GM23338 (cell line): ENCODE results near the gene ANKIB1. TPM values are rescaled to one million over a fixed set of nuclear protein-coding genes. Genes with fewer than 3 reads are reported as not detected.

Source experiments
- ATAC-seq: fragments of 200-7000 bp; cut with Tn5 transposase; 3 replicates; pipeline ENCODE4 v1.9.1; 2020
- DNase-seq: peaks from one replicate; pipeline ENCODE4 v3.0.0-alpha.2; 2015; ENCODE audit warnings: low spot score
- H2AFZ ChIP-seq: fragments of 200-600 bp; sonication (generic); 2 replicates; pipeline ENCODE4 v1.8.0; 2016; ENCODE audit warnings: antibody characterized with exemption, mild to moderate bottlenecking, moderate library complexity
- H3F3A ChIP-seq: fragments of 200-600 bp; sonication (generic); replicated peaks from 2 replicates; pipeline ENCODE4 v1.8.0; 2017; ENCODE audit warnings: antibody characterized with exemption, mixed run types, low read depth
- H3K27ac ChIP-seq: fragments of 200-600 bp; sonication (generic); 2 replicates; pipeline ENCODE4 v1.6.1; 2016; ENCODE audit warnings: low read depth
- H3K27me3 ChIP-seq: fragments of 200-600 bp; sonication (generic); 2 replicates; pipeline ENCODE4 v1.8.0; 2016; ENCODE audit warnings: mild to moderate bottlenecking, mixed run types, moderate library complexity; ENCODE audit not compliant: insufficient read depth
- H3K36me3 ChIP-seq: fragments of 200-600 bp; sonication (generic); 2 replicates; pipeline ENCODE4 v1.8.0; 2016; ENCODE audit warnings: mild to moderate bottlenecking; ENCODE audit not compliant: insufficient read depth
- H3K4me1 ChIP-seq: fragments of 200-600 bp; sonication (generic); 2 replicates; pipeline ENCODE4 v1.8.0; 2016; ENCODE audit warnings: mild to moderate bottlenecking, moderate library complexity; ENCODE audit not compliant: insufficient read depth
- H3K4me2 ChIP-seq: fragments of 200-600 bp; sonication (generic); 2 replicates; pipeline ENCODE4 v1.7.1; 2017; ENCODE audit warnings: mixed run types
- H3K4me3 ChIP-seq: fragments of 200-600 bp; sonication (generic); 2 replicates; pipeline ENCODE4 v1.6.1; 2016; ENCODE audit warnings: mixed run types
- H3K79me2 ChIP-seq: fragments of 200-600 bp; sonication (generic); replicated peaks from 2 replicates; pipeline ENCODE4 v1.8.0; 2017; ENCODE audit warnings: mild to moderate bottlenecking; ENCODE audit not compliant: insufficient read depth
- H3K9me2 ChIP-seq: fragments of 200-600 bp; sonication (generic); 2 replicates; pipeline ENCODE4 v1.8.0; 2017; ENCODE audit not compliant: insufficient read depth
- H4K20me1 ChIP-seq: fragments of 200-600 bp; sonication (generic); replicated peaks from 2 replicates; pipeline ENCODE4 v1.8.0; 2017; ENCODE audit warnings: mild to moderate bottlenecking; ENCODE audit not compliant: insufficient read depth
- H3K27ac Mint-ChIP-seq: 2 replicates; pipeline ENCODE4 v1.8.0; 2020; ENCODE audit warnings: inconsistent platforms, mild to moderate bottlenecking, moderate library complexity, mixed read lengths
- H3K27me3 Mint-ChIP-seq: 3 replicates; pipeline ENCODE4 v1.8.0; 2022; ENCODE audit warnings: low read depth, mild to moderate bottlenecking, moderate library complexity, mixed read lengths, inconsistent platforms; ENCODE audit not compliant: insufficient read depth, poor library complexity
- H3K36me3 Mint-ChIP-seq: 3 replicates; pipeline ENCODE4 v1.8.0; 2021; ENCODE audit warnings: low read depth, mild to moderate bottlenecking, inconsistent platforms, moderate library complexity, mixed read lengths
- H3K4me1 Mint-ChIP-seq: 3 replicates; pipeline ENCODE4 v1.8.0; 2020; ENCODE audit warnings: mild to moderate bottlenecking, inconsistent platforms, mixed read lengths
- H3K4me3 Mint-ChIP-seq: 3 replicates; pipeline ENCODE4 v1.8.0; 2021; ENCODE audit warnings: moderate library complexity, mild to moderate bottlenecking, inconsistent platforms, mixed read lengths
- H3K9me3 Mint-ChIP-seq: 3 replicates; pipeline ENCODE4 v1.8.0; 2020; ENCODE audit warnings: moderate library complexity, mild to moderate bottlenecking, inconsistent platforms, mixed read lengths
- CTCF ChIP-seq, 2 experiments: fragments of 200-600 bp in 1 of 2; sonication (generic) in 1 of 2; conservative IDR thresholded peaks; 2 replicates each; pipeline versions ENCODE4 v1.5.1 to v1.6.1; 2016 to 2017; ENCODE audit warnings: antibody characterized with exemption in 2 of 2, low read depth in 2 of 2, mild to moderate bottlenecking in 2 of 2, moderate library complexity in 1 of 2
- ETS1 ChIP-seq: IDR thresholded peaks from 2 replicates; pipeline ENCODE4 v1.6.1; 2016; ENCODE audit warnings: antibody characterized with exemption
- EZH2 ChIP-seq: fragments of 200-600 bp; sonication (generic); IDR thresholded peaks from one replicate; pipeline ENCODE4 v1.8.0; 2017; ENCODE audit warnings: antibody characterized with exemption, mild to moderate bottlenecking, low read depth; ENCODE audit not compliant: unreplicated experiment
- NANOG ChIP-seq: IDR thresholded peaks from 2 replicates; pipeline ENCODE4 v1.6.1; 2016; ENCODE audit warnings: antibody characterized with exemption, borderline replicate concordance
- POLR2AphosphoS5 ChIP-seq: IDR thresholded peaks from 2 replicates; pipeline ENCODE4 v1.6.1; 2016; ENCODE audit warnings: antibody characterized with exemption, low read depth
- ZNF462 ChIP-seq: fragments of 250-450 bp; sonication (Bioruptor Pico); IDR thresholded peaks from 2 replicates; pipeline ENCODE4 v1.5.0; 2020; ENCODE audit warnings: mild to moderate bottlenecking, moderate library complexity
- polyA plus RNA-seq: library from polyadenylated mRNA; unstranded; fragments of >200 nt; fragmentation: Nextera tagmentation; extraction: Ambion mirVana; gene quantifications from 2 replicates; pipeline ENCODE4 v1.2.1, GENCODE V29; 2016
- total RNA-seq: library from RNA; depleted of rRNA; stranded (reverse); fragments of >200 nt; shearing (Covaris generic); gene quantifications from 2 replicates; pipeline ENCODE4 v1.2.3, GENCODE V29; 2014

The ANKIB1 gene
- total and polyA plus RNA-seq, 2 experiments from 2014 or later = 19.1 to 40.3 TPM

- no peak overlapping the region for H3K27ac Mint-ChIP-seq
Observed at GRCh38 chr7:92403760-92404074, 157.9 kb downstream of the ANKIB1 start.

GRCh38 chr7:92404170-92404614 lies 158.4 kb downstream of the ANKIB1 start:
- Mint-ChIP-seq H3K4me3 (no peak overlapping the region), H3K27me3 (no peaks in the 10 kb centered on the region), H3K4me1 (peaks cover 10% of the 10 kb centered on the region), H3K9me3 (no peaks in the 10 kb centered on the region), H3K36me3 (peaks cover 2% of the 10 kb centered on the region; the same call in 1 of the 3 replicates), H3K27ac (no peak overlapping the region)
- no peaks in the 10 kb centered on the region; the same call in 1 of the 2 replicates for H3K36me3 ChIP-seq
- H3K4me2 ChIP-seq = no peak overlapping the region
- H2AFZ ChIP-seq = no peak overlapping the region
- no peaks in the 10 kb centered on the region for H3K4me1 ChIP-seq
- H3K27me3 ChIP-seq = no peaks in the 10 kb centered on the region
- no peaks in the 10 kb centered on the region for H3K79me2 ChIP-seq
- H3F3A ChIP-seq = no peaks in the 10 kb centered on the region; the same call in 1 of the 2 replicates
- DNase-seq (peak; percentile 59), ATAC-seq (peak; percentile 64)
- H3K9me2 ChIP-seq = no peaks in the 10 kb centered on the region
- no peak overlapping the region for H3K4me3 ChIP-seq
- no peaks in the 10 kb centered on the region for H4K20me1 ChIP-seq
- H3K27ac ChIP-seq = no peak overlapping the region
- TF ChIP-seq NANOG (no peak), CTCF (conservative IDR thresholded peaks at IDR 0.05; ENCODE audit: low read depth in 2 of 2) (peak; percentile 49 to 65), EZH2 (no peak)

More at GRCh38 chr7:92403760-92404074, 157.9 kb downstream of the ANKIB1 start:
- ATAC-seq (peak; percentile 47), DNase-seq (no peak)
- peak overlapping the region; percentile 73; the same call in 1 of the 2 replicates for H3K27ac ChIP-seq
- no peak overlapping the region for H3K4me3 Mint-ChIP-seq
- H3K4me1 ChIP-seq = no peaks in the 10 kb centered on the region
- no peaks in the 10 kb centered on the region for H3K9me2 ChIP-seq
- H3K4me3 ChIP-seq = no peak overlapping the region
- TF ChIP-seq NANOG = no peak
- no peaks in the 10 kb centered on the region for H4K20me1 ChIP-seq
- H3K4me2 ChIP-seq = no peak overlapping the region
- no peak overlapping the region for H2AFZ ChIP-seq
- no peaks in the 10 kb centered on the region for H3K9me3 Mint-ChIP-seq
- no peaks in the 10 kb centered on the region for H3K27me3 ChIP-seq
- H3K36me3 ChIP-seq = no peaks in the 10 kb centered on the region; the same call in 1 of the 2 replicates
- peaks cover 10% of the 10 kb centered on the region for H3K4me1 Mint-ChIP-seq
- H3K27me3 Mint-ChIP-seq = no peaks in the 10 kb centered on the region
- no peaks in the 10 kb centered on the region for H3K79me2 ChIP-seq
- no peaks in the 10 kb centered on the region; the same call in 1 of the 2 replicates for H3F3A ChIP-seq
- H3K36me3 Mint-ChIP-seq = peaks cover 4% of the 10 kb centered on the region

GRCh38 chr7:92409357-92409756 lies 163.6 kb downstream of the ANKIB1 start:
- DNase-seq (no peak), ATAC-seq (no peak)
- Mint-ChIP-seq H3K27me3 (no peaks in the 10 kb centered on the region), H3K27ac (no peak overlapping the region), H3K9me3 (no peaks in the 10 kb centered on the region), H3K36me3 (no peaks in the 10 kb centered on the region), H3K4me1 (peaks cover 4% of the 10 kb centered on the region), H3K4me3 (no peak overlapping the region)
- no peaks in the 10 kb centered on the region for H3K79me2 ChIP-seq
- H3K9me2 ChIP-seq = 0 out of 2 replicates have a peak, but pooled peaks cover 4% of the 10 kb centered on the region
- H4K20me1 ChIP-seq = no peaks in the 10 kb centered on the region
- H3K27ac ChIP-seq = no peak overlapping the region
- no peak overlapping the region for H3K4me3 ChIP-seq
- H3K27me3 ChIP-seq = no peaks in the 10 kb centered on the region
- no peak overlapping the region for H2AFZ ChIP-seq
- H3K4me2 ChIP-seq = no peak overlapping the region
- H3F3A ChIP-seq = no peaks in the 10 kb centered on the region
- H3K36me3 ChIP-seq = no peaks in the 10 kb centered on the region
- 0 out of 2 replicates have a peak, but pooled peaks cover 6% of the 10 kb centered on the region for H3K4me1 ChIP-seq
- TF ChIP-seq EZH2 (no peak), ZNF462 (CRISPR knock-in tag) (no peak), ETS1 (no peak), POLR2AphosphoS5 (no peak)
